WTC11 (cell line): Measurements from ENCODE around the gene PHRF1. TPM values are rescaled to one million over a fixed set of nuclear protein-coding genes. Genes with fewer than 3 reads are reported as not detected.

Experiments
- ATF2 ChIP-seq: sonication (generic); formaldehyde crosslinking; IDR thresholded peaks from 2 replicates; pipeline ENCODE4 v1.8.1; 2022; ENCODE audit warnings: low read depth, missing genetic modification reagents, borderline replicate concordance
- ATF3 ChIP-seq: sonication (generic); formaldehyde crosslinking; conservative IDR thresholded peaks from 2 replicates; pipeline ENCODE4 v1.8.1; 2022; ENCODE audit warnings: mild to moderate bottlenecking, missing genetic modification reagents
- CREB1 ChIP-seq: sonication (generic); formaldehyde crosslinking; IDR thresholded peaks from 2 replicates; pipeline ENCODE4 v1.8.0; 2023; ENCODE audit warnings: mild to moderate bottlenecking, missing genetic modification reagents
- ELF4 ChIP-seq: sonication (generic); formaldehyde crosslinking; IDR thresholded peaks from 2 replicates; pipeline ENCODE4 v1.8.1; 2022; ENCODE audit warnings: low read depth, mild to moderate bottlenecking, moderate library complexity, missing genetic modification reagents
- ESRRA ChIP-seq: sonication (generic); formaldehyde crosslinking; IDR thresholded peaks from 2 replicates; pipeline ENCODE4 v1.8.1; 2022; ENCODE audit warnings: mild to moderate bottlenecking, missing genetic modification reagents, borderline replicate concordance
- FOXP1 ChIP-seq: sonication (generic); formaldehyde crosslinking; IDR thresholded peaks from 2 replicates; pipeline ENCODE4 v1.8.0; 2022; ENCODE audit warnings: missing genetic modification reagents, mild to moderate bottlenecking, moderate library complexity, borderline replicate concordance
- MAX ChIP-seq: sonication (generic); formaldehyde crosslinking; IDR thresholded peaks from 2 replicates; pipeline ENCODE4 v1.8.0; 2022; ENCODE audit warnings: mild to moderate bottlenecking, missing genetic modification reagents
- NR2C2 ChIP-seq: sonication (generic); formaldehyde crosslinking; IDR thresholded peaks from 2 replicates; pipeline ENCODE4 v1.8.0; 2022; ENCODE audit warnings: mild to moderate bottlenecking, missing genetic modification reagents
- PRDM15 ChIP-seq: sonication (generic); formaldehyde crosslinking; IDR thresholded peaks from 2 replicates; pipeline ENCODE4 v1.8.0; 2022; ENCODE audit warnings: missing genetic modification reagents
- RELA ChIP-seq: sonication (generic); formaldehyde crosslinking; IDR thresholded peaks from 2 replicates; pipeline ENCODE4 v1.8.1; 2022; ENCODE audit warnings: missing genetic modification reagents, mild to moderate bottlenecking, borderline replicate concordance
- SMAD3 ChIP-seq: sonication (generic); formaldehyde crosslinking; IDR thresholded peaks from 2 replicates; pipeline ENCODE4 v1.8.0; 2022; ENCODE audit warnings: missing genetic modification reagents, mild to moderate bottlenecking, borderline replicate concordance
- SMAD4 ChIP-seq: sonication (generic); formaldehyde crosslinking; IDR thresholded peaks from 2 replicates; pipeline ENCODE4 v1.8.0; 2022; ENCODE audit warnings: mild to moderate bottlenecking, missing genetic modification reagents
- SOX15 ChIP-seq: fragments of 250-450 bp; sonication (Bioruptor Pico); IDR thresholded peaks from 2 replicates; pipeline ENCODE4 v1.9.0; 2021; ENCODE audit warnings: mild to moderate bottlenecking
- TEAD4 ChIP-seq: sonication (generic); formaldehyde crosslinking; IDR thresholded peaks from 2 replicates; pipeline ENCODE4 v1.8.0; 2022; ENCODE audit warnings: mild to moderate bottlenecking, missing genetic modification reagents
- USF1 ChIP-seq: sonication (generic); formaldehyde crosslinking; IDR thresholded peaks from 2 replicates; pipeline ENCODE4 v1.8.0; 2022; ENCODE audit warnings: mild to moderate bottlenecking, missing genetic modification reagents
- ZBTB43 ChIP-seq: sonication (generic); formaldehyde crosslinking; IDR thresholded peaks from 2 replicates; pipeline ENCODE4 v1.8.1; 2023; ENCODE audit warnings: mild to moderate bottlenecking, missing genetic modification reagents
- ZMAT4 ChIP-seq: fragments of 250-450 bp; sonication (Bioruptor Pico); IDR thresholded peaks from 2 replicates; pipeline ENCODE4 v1.9.0; 2021; ENCODE audit warnings: mild to moderate bottlenecking
- ZNF232 ChIP-seq: sonication (generic); formaldehyde crosslinking; IDR thresholded peaks from 2 replicates; pipeline ENCODE4 v1.8.0; 2022; ENCODE audit warnings: mild to moderate bottlenecking, missing genetic modification reagents
- ZNF281 ChIP-seq: sonication (generic); formaldehyde crosslinking; IDR thresholded peaks from 2 replicates; pipeline ENCODE4 v1.8.0; 2023; ENCODE audit warnings: mild to moderate bottlenecking, missing genetic modification reagents
- ZNF512 ChIP-seq: sonication (generic); formaldehyde crosslinking; IDR thresholded peaks from 2 replicates; pipeline ENCODE4 v1.8.1; 2022; ENCODE audit warnings: missing genetic modification reagents, borderline replicate concordance
- ZNF671 ChIP-seq: fragments of 250-450 bp; sonication (Bioruptor Pico); IDR thresholded peaks from 2 replicates; pipeline ENCODE4 v1.8.0; 2021; ENCODE audit warnings: mild to moderate bottlenecking
- total RNA-seq: library from RNA; stranded (reverse); gene quantifications from 3 replicates; pipeline ENCODE4 v1.2.3, GENCODE V29; 2021

PHRF1 gene
- total RNA-seq, 1 experiment from 2014 or later = 46.9 TPM

GRCh38 chr11:536841-537621 lies 39.2 kb upstream of the PHRF1 start, which contains the start of gene LRRC56 (continued):
- TF ChIP-seq ATF2 = no peak
- TF ChIP-seq USF1 = peak; percentile 88
- peak; percentile 94 for TF ChIP-seq MAX
- TF ChIP-seq PRDM15 (CRISPR knock-in tag) = peak; percentile 83
- TF ChIP-seq TEAD4 (CRISPR knock-in tag) = no peak
- no peak for TF ChIP-seq SOX15 (CRISPR knock-in tag)
- no peak for TF ChIP-seq ZNF281
- TF ChIP-seq ESRRA (CRISPR knock-in tag) = 0 out of 2 replicates have a peak, but pooled peaks have one; percentile 18
- peak; percentile 60; the same call in 1 of the 2 replicates for TF ChIP-seq CREB1
- no peak; the same call in 1 of the 2 replicates for TF ChIP-seq RELA (CRISPR knock-in tag)
- no peak for TF ChIP-seq FOXP1
- TF ChIP-seq ATF3 (CRISPR knock-in tag) = no peak
- TF ChIP-seq ZNF512 (CRISPR knock-in tag) = no peak
- TF ChIP-seq ZNF671 (CRISPR knock-in tag) = no peak
- TF ChIP-seq SMAD3 = no peak
- TF ChIP-seq ZBTB43 = 0 out of 2 replicates have a peak, but pooled peaks have one; percentile 70
- TF ChIP-seq ELF4 (CRISPR knock-in tag) = no peak
- TF ChIP-seq ZMAT4 (CRISPR knock-in tag) = no peak
- no peak for TF ChIP-seq NR2C2 (CRISPR knock-in tag)
- no peak for TF ChIP-seq SMAD4 (CRISPR knock-in tag)
- TF ChIP-seq ZNF232 (CRISPR knock-in tag) = 0 out of 2 replicates have a peak, but pooled peaks have one; percentile 39
